ENCODE results near the gene MAFB. TPM values are rescaled to one million over a fixed set of nuclear protein-coding genes. Genes with fewer than 3 reads are reported as not detected.

MAFB gene
- total RNA-seq, 2 experiments from 2014 or later, result not detected

DNA sequence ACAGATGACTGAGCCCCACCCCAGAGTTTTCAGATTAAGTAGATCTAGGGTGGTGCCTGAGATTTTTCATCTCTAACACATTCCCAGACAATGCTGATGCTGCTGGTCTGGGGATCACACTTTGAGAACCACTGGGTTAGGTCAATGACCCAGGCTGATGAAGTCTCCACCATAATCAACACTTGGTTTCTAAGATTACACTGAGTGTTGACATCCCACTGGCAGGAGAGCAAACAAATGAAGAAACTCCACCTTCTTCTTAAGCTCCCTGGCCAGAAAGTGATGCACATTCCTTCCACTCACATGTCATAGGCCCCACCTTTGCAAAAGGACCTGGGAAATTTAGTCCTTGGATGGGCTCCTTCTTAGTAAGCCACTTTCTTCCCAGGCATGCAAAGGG, 53.1 kb downstream of the MAFB start:
- no peak overlapping the region for H3K27ac ChIP-seq (ENCODE audit: low read depth, low read length, poor library complexity, severe bottlenecking)
- TF ChIP-seq EZH2phosphoT487 (IDR thresholded peaks at IDR 0.05; ENCODE audit: borderline replicate concordance, low read depth, low read length), result no peak
- TF ChIP-seq CTCF (conservative IDR thresholded peaks at IDR 0.05; ENCODE audit: low read length), result no peak
- no peaks in the 10 kb centered on the region for H4K20me1 ChIP-seq (ENCODE audit: insufficient read depth, low read length)
- no peak overlapping the region for H3K4me2 ChIP-seq (ENCODE audit: low read length)
- ChIA-PET POLR2A (interaction anchor here (1.6 kb wide), 1 partner anchor 10 kb away, joined by 4 read pairs; no protein-coding TSS in a partner anchor), CTCF (ENCODE audit: unreplicated experiment) (no interaction called here)
- H3K4me1 ChIP-seq (ENCODE audit: insufficient read depth, low read length, poor library complexity, severe bottlenecking), result no peaks in the 10 kb centered on the region
- H3K36me3 ChIP-seq (ENCODE audit: insufficient read depth, low read length), result no peaks in the 10 kb centered on the region
- H3K9me3 ChIP-seq (ENCODE audit: low read length), result no peaks in the 10 kb centered on the region
- no TSS peak for BruUV-seq (replicated peaks)
- no peak for DNase-seq (ENCODE audit: low spot score)
- no peaks in the 10 kb centered on the region for H3K9me2 ChIP-seq (ENCODE audit: insufficient read depth, low read length)
- H3K4me3 ChIP-seq (ENCODE audit: low read depth, low read length, poor library complexity, severe bottlenecking), result no peak overlapping the region
- intact Hi-C loops (cut with micrococcal nuclease; ENCODE audit: unreplicated experiment), result no loop called here
- H3K79me2 ChIP-seq (ENCODE audit: insufficient read depth, low read depth, low read length), result no peaks in the 10 kb centered on the region
- H2AFZ ChIP-seq (ENCODE audit: low read length), result no peak overlapping the region
